ENCODE data around the gene LIMA1. TPM values are rescaled to one million over a fixed set of nuclear protein-coding genes. Genes with fewer than 3 reads are reported as not detected.

The LIMA1 gene
- total RNA-seq, 1 donor from 2014 or later: 96.6 TPM

GRCh38 chr12:50246873-50247612 lies 36.3 kb downstream of the LIMA1 start:
- H3K9me3 Mint-ChIP-seq (ENCODE audit: unreplicated experiment): no peaks in the 10 kb centered on the region
- peak overlapping the region; percentile 86 for H3K27ac Mint-ChIP-seq (ENCODE audit: unreplicated experiment)
- peaks cover 11% of the 10 kb centered on the region for H3K36me3 Mint-ChIP-seq (ENCODE audit: unreplicated experiment)
- no peaks in the 10 kb centered on the region for H3K27me3 Mint-ChIP-seq (ENCODE audit: unreplicated experiment)
- no peak for TF ChIP-seq CTCF (IDR thresholded peaks at IDR 0.05)
- peaks cover 34% of the 10 kb centered on the region for H3K4me1 Mint-ChIP-seq (ENCODE audit: unreplicated experiment)
- no peak for DNase-seq (ENCODE audit: extremely low spot score, unreplicated experiment)
- no peak overlapping the region for H3K4me3 Mint-ChIP-seq (ENCODE audit: unreplicated experiment)

- no peak for TF ChIP-seq CTCF (IDR thresholded peaks at IDR 0.05)
- Mint-ChIP-seq H3K27me3 (ENCODE audit: unreplicated experiment) (no peaks in the 10 kb centered on the region), H3K36me3 (ENCODE audit: unreplicated experiment) (peaks cover 11% of the 10 kb centered on the region), H3K27ac (ENCODE audit: unreplicated experiment) (peak overlapping the region; percentile 86), H3K4me1 (ENCODE audit: unreplicated experiment) (peaks cover 39% of the 10 kb centered on the region), H3K4me3 (ENCODE audit: unreplicated experiment) (no peak overlapping the region), H3K9me3 (ENCODE audit: unreplicated experiment) (no peaks in the 10 kb centered on the region)
- no peak for DNase-seq (ENCODE audit: extremely low spot score, unreplicated experiment)
These were observed 37.0 kb downstream of the LIMA1 start for GRCh38 chr12:50246197-50246865.

GRCh38 chr12:50243507-50243906 lies 39.8 kb downstream of the LIMA1 start:
- DNase-seq (ENCODE audit: extremely low spot score, unreplicated experiment): no peak
- Mint-ChIP-seq H3K27me3 (ENCODE audit: unreplicated experiment) (no peaks in the 10 kb centered on the region), H3K36me3 (ENCODE audit: unreplicated experiment) (peaks cover 9% of the 10 kb centered on the region), H3K9me3 (ENCODE audit: unreplicated experiment) (no peaks in the 10 kb centered on the region), H3K4me3 (ENCODE audit: unreplicated experiment) (no peak overlapping the region), H3K27ac (ENCODE audit: unreplicated experiment) (peak overlapping the region; percentile 84), H3K4me1 (ENCODE audit: unreplicated experiment) (peaks cover 49% of the 10 kb centered on the region)
- TF ChIP-seq CTCF (IDR thresholded peaks at IDR 0.05): no peak

GRCh38 chr12:50242751-50243191 lies 40.5 kb downstream of the LIMA1 start:
- no peak for DNase-seq (ENCODE audit: extremely low spot score, unreplicated experiment)
- Mint-ChIP-seq H3K4me3 (ENCODE audit: unreplicated experiment) (no peak overlapping the region), H3K4me1 (ENCODE audit: unreplicated experiment) (peaks cover 47% of the 10 kb centered on the region), H3K27me3 (ENCODE audit: unreplicated experiment) (no peaks in the 10 kb centered on the region), H3K36me3 (ENCODE audit: unreplicated experiment) (peaks cover 6% of the 10 kb centered on the region), H3K27ac (ENCODE audit: unreplicated experiment) (peak overlapping the region; percentile 84), H3K9me3 (ENCODE audit: unreplicated experiment) (no peaks in the 10 kb centered on the region)
- no peak for TF ChIP-seq CTCF (IDR thresholded peaks at IDR 0.05)

- peaks cover 38% of the 10 kb centered on the region for H3K4me1 Mint-ChIP-seq (ENCODE audit: unreplicated experiment)
- H3K27ac Mint-ChIP-seq (ENCODE audit: unreplicated experiment): peak overlapping the region; percentile 84
- peaks cover 2% of the 10 kb centered on the region for H3K36me3 Mint-ChIP-seq (ENCODE audit: unreplicated experiment)
- no peak for TF ChIP-seq CTCF (IDR thresholded peaks at IDR 0.05)
- no peak overlapping the region for H3K4me3 Mint-ChIP-seq (ENCODE audit: unreplicated experiment)
- no peaks in the 10 kb centered on the region for H3K27me3 Mint-ChIP-seq (ENCODE audit: unreplicated experiment)
- H3K9me3 Mint-ChIP-seq (ENCODE audit: unreplicated experiment): no peaks in the 10 kb centered on the region
- no peak for DNase-seq (ENCODE audit: extremely low spot score, unreplicated experiment)
These were observed 42.1 kb downstream of the LIMA1 start for GRCh38 chr12:50241178-50241577.
